ENCODE measurements around the gene HSPG2.

DNA sequence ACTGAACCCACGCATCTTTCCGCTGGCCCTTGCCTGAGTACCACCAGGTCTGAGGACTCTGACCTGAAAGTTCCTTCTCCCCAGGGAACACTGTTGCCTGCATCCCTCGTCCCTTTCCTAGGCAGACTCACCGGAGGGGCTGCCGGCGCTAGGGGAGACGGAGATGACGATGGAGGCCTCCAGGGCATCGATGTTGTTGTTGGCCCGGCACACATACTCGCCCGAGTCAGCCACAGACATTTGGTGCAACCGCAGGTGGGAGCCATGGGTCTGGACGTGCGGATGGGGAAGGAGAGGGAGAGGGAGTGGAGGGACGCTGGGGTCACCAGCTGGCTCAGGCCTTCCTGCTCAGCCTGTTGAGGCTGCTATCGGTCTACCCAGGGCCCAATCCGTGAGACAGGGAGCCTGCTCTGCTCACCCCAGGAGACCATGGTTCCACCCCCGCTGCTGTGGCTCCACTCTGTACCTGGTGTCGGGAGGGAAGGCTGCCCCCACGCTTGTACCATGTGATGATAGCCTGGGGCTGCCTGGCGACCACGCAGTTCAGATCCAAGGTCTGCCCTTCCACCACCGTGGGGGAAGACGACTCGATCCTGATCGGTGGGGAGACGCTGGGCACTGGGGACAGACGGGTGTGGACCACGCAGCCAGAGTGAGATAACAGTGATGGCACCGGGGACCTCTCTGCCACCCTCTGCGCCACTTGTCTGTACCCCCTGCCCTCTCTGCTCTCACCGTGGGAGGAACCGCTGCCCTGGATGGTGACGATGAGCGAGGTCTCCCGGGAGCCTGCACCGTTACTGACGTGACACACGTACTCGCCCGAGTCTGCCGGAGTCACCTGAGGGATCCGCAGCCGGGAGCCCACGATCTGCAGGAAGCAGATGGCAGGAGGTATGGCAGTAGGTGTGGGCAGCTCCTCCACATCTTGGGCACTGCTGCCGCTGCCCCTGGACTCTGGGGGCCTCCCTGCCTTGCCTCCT is 89.6 kb downstream of the HSPG2 start:
- TF ChIP-seq CTCF (IDR thresholded peaks at IDR 0.05) (no peak), POLR2A (IDR thresholded peaks at IDR 0.05) (no peak)
